ENCODE measurements around the gene ITPRIP. TPM values are rescaled to one million over a fixed set of nuclear protein-coding genes. Genes with fewer than 3 reads are reported as not detected.

ITPRIP gene
- total and polyA plus RNA-seq, 8 donors, result 1.8 to 7.1 (median 2.6) TPM

- WGBS, 2 donors, result 75 to 76% methylated on average over 6 of the region's 6 CpGs
- Histone ChIP-seq H3K9me3 (no peaks in the 10 kb centered on the region), H3K27me3 (no peaks in the 10 kb centered on the region), H3K36me3 (peaks cover 0 to 21% (median 0%) of the 10 kb centered on the region in 3 donors), H3K27ac (no peak overlapping the region), H3K4me1 (peaks cover 0 to 4% (median 0%) of the 10 kb centered on the region in 3 donors), H3K4me3 (no peak overlapping the region)
- no peak for FAIRE-seq
- ATAC-seq, result peak in 2 of 4 donors; percentile 21
- peak in 1 of 6 donors; percentile 2 for DNase-seq
- TF ChIP-seq, protein P1, sequence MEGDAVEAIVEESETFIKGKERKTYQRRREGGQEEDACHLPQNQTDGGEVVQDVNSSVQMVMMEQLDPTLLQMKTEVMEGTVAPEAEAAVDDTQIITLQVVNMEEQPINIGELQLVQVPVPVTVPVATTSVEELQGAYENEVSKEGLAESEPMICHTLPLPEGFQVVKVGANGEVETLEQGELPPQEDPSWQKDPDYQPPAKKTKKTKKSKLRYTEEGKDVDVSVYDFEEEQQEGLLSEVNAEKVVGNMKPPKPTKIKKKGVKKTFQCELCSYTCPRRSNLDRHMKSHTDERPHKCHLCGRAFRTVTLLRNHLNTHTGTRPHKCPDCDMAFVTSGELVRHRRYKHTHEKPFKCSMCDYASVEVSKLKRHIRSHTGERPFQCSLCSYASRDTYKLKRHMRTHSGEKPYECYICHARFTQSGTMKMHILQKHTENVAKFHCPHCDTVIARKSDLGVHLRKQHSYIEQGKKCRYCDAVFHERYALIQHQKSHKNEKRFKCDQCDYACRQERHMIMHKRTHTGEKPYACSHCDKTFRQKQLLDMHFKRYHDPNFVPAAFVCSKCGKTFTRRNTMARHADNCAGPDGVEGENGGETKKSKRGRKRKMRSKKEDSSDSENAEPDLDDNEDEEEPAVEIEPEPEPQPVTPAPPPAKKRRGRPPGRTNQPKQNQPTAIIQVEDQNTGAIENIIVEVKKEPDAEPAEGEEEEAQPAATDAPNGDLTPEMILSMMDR (IDR thresholded peaks at IDR 0.05), result no peak
- intact Hi-C loops (cut with DNase I), result no loop called here
These were observed 21.0 kb downstream of the ITPRIP start for GRCh38 chr10:104317269-104317710.

GRCh38 chr10:104316321-104317099, 21.8 kb downstream of the ITPRIP start:
- ATAC-seq, result no peak
- H3K4me3 ChIP-seq, result no peak overlapping the region
- 84 to 89% methylated on average over 9 of the region's 9 CpGs for WGBS, 2 donors
- H3K27ac ChIP-seq, result no peak overlapping the region
- H3K36me3 ChIP-seq, result peaks cover 0 to 21% (median 0%) of the 10 kb centered on the region in 3 donors
- H3K4me1 ChIP-seq, result no peaks in the 10 kb centered on the region
- H3K9me3 ChIP-seq, result no peaks in the 10 kb centered on the region
- FAIRE-seq, result no peak
- intact Hi-C loops (cut with DNase I), result no loop called here
- TF ChIP-seq, protein P1 (IDR thresholded peaks at IDR 0.05), result no peak
- H3K27me3 ChIP-seq, result no peaks in the 10 kb centered on the region
- DNase-seq, result peak in 1 of 6 donors; percentile 12

- intact Hi-C loops (cut with DNase I), result no loop called here
- H3K9me3 ChIP-seq, result no peaks in the 10 kb centered on the region
- no peak overlapping the region for H3K4me3 ChIP-seq
- ATAC-seq, result no peak
- peak in 1 of 6 donors; percentile 44 for DNase-seq
- H3K27me3 ChIP-seq, result no peaks in the 10 kb centered on the region
- H3K27ac ChIP-seq, result no peak overlapping the region
- no peak for FAIRE-seq
- TF ChIP-seq, protein P1 (IDR thresholded peaks at IDR 0.05), result no peak
- peaks cover 0 to 21% (median 0%) of the 10 kb centered on the region in 3 donors for H3K36me3 ChIP-seq
- WGBS, 2 donors, result 96% methylated on average over 22 of the region's 22 CpGs
- no peaks in the 10 kb centered on the region for H3K4me1 ChIP-seq
These were observed 22.8 kb downstream of the ITPRIP start for GRCh38 chr10:104315486-104315921.

DNA sequence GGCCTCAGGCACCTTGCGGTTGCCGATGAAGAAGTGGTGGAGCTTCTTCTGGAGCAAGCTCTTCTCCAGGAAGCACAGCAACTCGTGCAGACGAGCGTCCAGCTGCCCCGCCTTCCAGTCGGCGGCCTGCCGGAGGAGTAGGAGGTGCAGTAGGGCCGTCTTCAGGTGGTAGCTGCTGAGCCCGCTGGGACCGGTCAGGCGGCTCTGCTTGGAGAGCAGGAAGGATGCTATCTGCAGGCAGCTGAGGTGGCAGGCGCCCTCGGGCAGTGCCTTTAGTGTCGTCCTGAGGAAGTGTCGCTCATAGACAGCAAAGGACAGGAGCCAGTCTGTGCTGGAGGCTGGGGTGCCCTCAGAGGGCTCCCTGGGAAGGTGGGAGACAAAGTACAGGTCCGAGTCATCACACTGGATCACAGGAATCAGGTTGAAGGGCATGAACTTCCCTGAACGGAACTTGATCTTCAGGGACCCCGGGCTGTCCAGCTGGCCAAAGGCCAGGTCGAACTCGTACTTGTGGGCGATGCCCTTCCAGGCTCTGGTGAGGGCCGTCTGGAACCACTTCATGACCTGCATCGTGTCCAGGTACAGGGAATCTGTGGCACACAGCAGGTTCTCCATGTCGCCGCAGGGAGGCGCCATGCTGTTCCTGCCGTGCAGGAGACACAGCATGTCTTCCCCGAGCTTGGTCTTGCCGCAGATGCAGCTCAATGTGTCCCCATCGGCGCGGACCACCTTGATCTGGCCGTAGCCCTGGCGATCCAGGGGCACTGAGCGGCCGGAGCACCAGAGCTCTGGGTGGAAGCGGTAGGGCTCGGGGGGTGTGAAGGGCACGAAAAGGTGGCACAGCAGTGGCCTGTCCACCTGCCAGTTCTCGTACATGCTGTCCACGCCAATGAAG, 23.4 kb downstream of the ITPRIP start:
- H3K4me3 ChIP-seq, result no peak overlapping the region
- FAIRE-seq (no peak), ATAC-seq (no peak), DNase-seq (no peak)
- H3K4me1 ChIP-seq, result no peaks in the 10 kb centered on the region
- TF ChIP-seq, protein P1 (IDR thresholded peaks at IDR 0.05), result no peak
- no peak overlapping the region for H3K27ac ChIP-seq
- no peaks in the 10 kb centered on the region for H3K27me3 ChIP-seq
- peaks cover 0 to 21% (median 0%) of the 10 kb centered on the region in 3 donors for H3K36me3 ChIP-seq
- no peaks in the 10 kb centered on the region for H3K9me3 ChIP-seq
- WGBS, 2 donors, result 91 to 94% methylated on average over 43 of the region's 43 CpGs
- intact Hi-C loops (cut with DNase I), result no loop called here
